HG03064 (cell line): Measurements from ENCODE around the gene GIMAP8.
A peak's percentile ranks its signal among the peaks of the same experiment; 100 is the strongest.
"Not testable (repeated sequence)": the region's sequence is repeated elsewhere in the genome, so short reads cannot be mapped to it uniquely, and the experiment has no call there.

Experiments
- ATAC-seq: cut with Tn5 transposase; IDR thresholded peaks from one replicate; pipeline ENCODE4 v1.9.1; 2021; ENCODE audit warnings: low read depth; ENCODE audit not compliant: unreplicated experiment

GIMAP8 gene

DNA sequence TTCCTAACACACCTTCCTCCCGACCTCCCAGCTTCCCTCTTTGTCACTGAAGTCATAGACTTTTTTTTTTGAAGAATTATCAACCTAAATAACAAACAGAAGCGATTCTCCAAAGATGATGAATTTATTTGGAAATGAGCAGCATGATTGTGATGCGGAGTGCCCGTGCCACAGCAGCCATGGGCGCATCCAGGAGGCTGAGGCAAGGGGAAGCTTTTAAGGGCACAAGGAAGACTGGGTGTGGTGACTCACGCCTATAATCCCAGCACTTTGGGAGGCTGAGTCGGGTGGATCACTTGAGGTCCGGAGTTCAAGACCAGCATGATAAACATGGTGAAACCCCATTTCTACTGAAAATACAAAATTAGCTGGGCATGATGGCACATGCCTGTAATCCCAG lies 16.2 kb upstream of the GIMAP8 start:
- ATAC-seq: no peak

DNA sequence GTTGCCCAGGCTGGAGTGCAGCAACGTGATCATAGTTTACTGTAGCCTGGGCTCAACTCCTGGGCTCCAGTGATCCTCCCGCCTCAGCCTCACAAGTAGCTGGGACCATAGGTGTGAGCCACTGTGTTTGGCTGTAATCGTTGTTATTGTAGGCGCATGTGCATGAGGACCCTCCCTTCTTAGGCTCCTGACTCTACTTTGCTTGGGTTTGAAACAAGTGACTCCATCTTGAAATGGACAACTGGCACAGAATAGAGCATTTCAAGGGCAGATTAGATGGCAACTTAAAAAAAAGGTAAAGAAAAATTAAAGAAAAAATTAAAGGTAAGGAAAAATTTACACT lies 15.4 kb upstream of the GIMAP8 start:
- ATAC-seq: no peak

DNA sequence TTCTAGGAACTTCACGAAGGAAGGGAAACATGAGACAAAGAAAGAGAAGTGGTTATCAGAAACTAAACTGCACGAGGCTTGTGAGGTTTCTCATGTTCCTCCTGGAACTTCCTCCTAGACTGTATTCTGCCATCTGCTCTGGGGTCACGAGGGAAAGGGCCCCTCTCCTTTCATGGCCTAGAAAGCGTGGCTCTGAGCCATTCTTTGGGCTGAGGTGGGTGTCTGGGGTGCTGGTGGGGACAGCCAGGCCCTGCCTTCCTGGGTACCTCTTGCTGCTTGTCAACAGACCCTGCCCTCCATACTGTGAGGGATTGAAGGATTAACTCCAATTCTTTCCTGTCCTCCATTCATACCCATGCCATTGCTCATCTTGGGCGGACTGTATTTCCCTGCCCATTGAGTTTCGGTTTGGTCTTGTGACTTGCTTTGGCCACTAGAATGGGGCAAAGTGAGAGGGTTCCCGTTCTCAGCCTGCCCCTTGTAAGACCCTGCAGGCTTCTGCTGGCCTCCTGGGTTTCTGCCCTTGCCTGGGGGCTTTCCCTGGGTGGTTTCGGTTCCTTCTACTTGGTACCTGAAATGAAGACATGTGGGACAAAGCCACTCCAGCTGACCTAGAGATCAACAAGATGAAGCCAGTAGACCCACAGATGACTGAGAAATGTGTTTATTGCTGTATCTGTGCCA lies 14.9 kb upstream of the GIMAP8 start:
- ATAC-seq: peak; percentile 88

DNA sequence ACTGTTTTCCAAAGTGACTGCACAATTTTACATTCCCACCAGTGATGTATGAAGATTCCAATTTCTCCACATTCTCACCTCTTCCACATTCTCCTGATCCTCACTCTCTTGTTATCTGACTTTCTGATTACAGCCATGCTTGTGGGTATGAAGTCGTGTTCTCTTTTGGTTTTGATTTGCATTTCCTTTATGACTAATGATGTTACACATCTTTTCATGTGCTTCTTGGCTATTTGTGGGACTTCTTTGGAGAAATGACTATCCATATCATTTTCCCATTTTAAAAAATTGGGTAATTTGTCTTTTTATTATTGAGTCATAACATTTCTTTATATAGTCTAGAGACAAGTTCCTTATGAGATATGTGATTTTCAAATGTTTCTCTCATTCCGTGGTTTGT lies 10.5 kb upstream of the GIMAP8 start:
- ATAC-seq: no peak

DNA sequence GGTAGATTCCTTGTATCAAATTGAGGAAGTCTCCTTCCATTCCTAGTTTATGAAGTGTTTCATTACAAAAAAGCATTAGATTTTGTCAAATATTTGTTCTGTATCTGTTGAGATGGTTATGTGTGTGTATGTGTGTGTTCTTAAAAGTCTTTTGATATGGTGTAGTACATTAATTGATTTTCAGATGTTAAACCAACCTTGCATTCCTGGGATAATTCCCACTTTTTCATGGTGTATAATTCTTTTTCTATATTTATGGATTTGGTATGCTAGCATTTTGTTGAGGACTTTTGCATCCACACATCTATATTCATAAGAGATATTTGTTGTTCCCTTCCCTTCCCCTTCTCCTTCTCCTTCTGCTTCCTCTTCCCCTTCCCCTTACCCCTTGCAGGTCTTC lies 8.9 kb upstream of the GIMAP8 start:
- ATAC-seq: no peak

DNA sequence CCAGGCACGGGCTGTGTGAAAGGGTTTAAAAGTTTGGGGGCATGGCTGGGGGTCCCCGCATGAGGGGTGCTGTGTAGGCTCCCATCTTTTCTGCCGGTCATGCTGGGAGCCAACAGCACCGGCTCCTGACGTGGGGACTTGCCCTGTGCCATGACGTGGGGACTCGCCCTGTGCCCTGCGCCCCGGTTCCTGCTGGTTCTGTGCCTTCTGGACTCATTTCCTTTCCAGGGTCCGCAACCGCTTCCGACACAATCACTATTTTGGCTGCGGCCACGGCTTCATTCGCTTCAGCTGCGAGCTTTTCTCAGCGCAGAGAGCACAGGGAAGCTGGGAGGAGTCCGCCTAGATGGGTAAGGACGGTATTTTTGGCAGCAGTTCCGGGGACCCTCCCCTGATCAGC lies 7.6 kb upstream of the GIMAP8 start:
- no peak for ATAC-seq

DNA sequence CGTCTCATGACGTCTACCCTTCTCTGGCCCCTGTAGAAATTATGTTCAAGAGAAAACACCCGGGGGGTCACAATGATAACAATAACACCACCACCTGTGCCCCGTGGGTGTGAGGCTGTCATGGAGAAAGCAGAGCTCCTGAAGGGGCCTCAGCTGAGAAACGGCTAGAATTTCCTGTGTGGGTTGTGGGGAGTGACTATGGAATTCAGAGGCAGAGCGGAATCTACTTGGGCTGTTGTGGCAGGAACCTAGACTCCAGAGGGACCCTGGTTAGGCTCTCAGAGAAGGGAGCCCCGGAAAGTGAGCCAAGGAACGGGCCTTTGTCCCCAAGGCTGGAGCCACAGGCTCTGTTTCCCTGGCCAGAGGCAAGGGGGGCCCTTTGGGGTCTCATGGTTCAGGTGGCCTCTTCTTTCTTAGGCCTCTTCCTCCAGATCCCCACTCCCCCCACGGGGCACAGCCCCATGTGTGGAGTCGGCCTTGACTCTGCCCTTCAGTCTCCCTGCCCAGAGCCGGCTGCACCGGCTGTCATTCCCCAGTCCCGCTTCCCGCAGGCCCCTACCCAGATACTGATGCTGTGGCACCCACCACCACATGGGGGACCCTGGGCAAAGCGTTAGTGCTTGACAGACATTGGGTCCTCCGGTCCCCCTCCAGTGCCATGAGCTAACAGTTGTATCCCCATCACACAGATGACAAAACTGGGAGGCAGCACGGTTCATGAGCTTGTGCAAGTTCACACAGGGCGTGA lies 6.5 kb upstream of the GIMAP8 start:
- no peak for ATAC-seq

DNA sequence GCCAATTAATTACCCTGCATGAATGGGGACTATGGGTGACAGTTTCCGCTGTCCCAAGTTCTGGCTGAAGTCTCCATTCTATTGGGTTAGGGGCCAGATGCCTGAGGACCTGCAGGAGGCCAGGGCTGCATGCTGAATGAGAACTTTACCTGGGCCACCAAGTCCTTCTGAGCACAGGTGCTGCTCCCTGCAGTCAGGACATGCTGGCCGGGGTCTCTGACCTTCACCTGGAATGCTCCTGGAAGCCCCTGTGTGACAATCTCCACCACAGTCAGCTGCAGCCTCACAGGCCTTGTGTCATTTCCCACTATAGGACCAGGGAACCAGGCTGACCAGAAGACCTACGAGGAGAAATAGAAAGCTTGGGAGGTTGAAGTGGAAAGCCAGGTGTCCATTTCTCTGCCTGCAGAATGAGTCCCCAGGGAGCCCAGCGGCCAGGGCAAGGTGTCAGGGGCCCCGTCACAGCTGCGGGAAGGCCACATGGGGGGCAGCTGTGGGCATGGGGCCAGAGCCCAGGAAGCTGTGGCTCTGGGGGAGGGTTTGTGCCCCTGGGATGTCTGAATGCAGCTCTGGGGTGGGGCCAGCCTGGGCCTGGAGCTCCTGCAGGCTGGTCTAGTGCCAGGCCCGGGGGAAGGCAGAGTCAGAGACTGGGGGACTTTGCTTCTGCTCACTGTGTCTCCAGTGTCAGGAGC lies 5.6 kb upstream of the GIMAP8 start:
- ATAC-seq: no peak

DNA sequence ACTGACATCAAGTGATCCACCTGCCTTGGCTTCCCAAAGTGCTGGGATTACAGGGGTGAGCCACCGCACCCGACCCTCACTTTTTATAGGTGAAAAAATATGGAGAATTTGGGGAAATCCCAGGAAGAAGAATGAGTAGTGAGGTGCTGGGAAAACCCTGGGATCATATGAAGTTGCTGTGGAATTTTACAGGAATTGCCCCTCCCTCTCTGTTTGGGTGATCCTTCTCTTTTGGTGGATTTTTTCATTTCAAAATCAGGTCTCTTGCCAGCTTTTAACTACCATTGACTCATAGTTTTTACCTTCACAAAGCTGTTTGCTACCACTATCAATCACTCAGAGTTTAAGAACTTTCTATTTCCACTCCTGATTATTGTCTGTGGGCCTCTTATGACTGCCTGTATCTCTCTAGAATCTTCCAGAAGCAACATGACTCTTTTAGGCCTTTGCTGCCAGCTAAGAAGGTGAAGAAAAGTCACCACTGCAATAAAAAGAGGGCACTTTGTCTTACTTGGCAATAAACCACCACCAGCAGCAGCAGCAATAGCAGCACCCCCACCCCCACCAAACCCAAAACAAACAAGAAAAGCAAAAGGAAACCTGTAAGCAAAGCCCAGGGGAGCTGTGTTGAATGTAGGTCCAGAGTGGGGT lies 4.0 kb upstream of the GIMAP8 start:
- no peak for ATAC-seq

DNA sequence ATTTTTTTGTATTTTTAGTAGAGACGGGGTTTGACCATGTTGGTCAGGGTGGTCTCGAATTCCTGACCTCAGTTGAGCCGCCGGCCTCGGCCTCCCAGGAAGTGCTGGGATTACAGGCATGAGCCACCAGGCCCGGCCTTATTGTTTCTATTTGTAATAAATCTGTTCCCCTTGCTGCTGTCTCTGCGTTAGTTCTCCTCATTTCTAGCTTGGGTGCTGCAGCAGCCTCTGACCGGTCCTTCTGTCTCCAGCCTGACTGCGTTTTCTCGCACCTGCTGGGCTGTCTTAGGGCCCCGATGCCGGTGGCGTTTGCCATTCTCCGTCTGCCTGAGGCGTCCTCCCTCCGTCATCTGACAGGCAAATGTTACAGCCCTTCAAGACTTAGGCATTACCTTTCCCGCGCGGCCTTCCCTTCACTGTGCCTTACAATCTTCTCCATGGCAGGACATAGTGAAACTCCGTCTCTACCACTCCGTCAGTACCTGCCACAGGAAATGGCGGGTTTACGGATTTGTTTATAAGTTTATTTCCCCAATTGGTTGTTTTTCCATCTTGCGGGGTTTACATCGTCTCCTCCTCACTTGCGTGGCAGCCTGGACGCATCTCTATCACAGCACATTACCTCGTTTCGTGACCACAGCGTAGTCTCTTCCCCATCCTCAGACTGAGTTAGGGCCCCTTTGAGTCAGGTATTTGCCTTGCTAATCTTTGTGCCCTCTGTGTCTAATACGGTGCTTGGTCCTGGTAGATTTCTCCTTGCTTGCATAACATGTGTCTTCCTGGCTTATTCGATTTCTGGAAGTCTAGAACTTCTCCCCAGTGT lies 2.3 kb upstream of the GIMAP8 start:
- ATAC-seq: no peak

DNA sequence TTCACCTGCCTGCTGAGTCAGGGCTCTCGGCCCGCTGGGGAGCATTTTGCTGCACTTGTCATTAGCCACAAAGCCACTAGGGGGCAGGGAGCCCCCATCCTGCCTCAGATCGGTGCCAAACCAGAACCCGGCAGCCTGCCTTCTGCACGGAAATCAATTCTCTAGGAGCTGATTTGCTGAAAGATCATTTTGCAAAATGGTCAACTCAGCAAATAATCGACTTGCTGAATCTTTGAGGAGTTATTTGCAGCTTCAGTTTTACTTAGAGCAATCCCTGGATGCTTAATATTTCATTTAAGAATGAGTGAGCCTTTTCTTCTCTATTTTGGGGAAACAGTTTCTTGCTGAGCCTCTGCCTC lies 1.7 kb upstream of the GIMAP8 start:
- peak; percentile 43 for ATAC-seq

DNA sequence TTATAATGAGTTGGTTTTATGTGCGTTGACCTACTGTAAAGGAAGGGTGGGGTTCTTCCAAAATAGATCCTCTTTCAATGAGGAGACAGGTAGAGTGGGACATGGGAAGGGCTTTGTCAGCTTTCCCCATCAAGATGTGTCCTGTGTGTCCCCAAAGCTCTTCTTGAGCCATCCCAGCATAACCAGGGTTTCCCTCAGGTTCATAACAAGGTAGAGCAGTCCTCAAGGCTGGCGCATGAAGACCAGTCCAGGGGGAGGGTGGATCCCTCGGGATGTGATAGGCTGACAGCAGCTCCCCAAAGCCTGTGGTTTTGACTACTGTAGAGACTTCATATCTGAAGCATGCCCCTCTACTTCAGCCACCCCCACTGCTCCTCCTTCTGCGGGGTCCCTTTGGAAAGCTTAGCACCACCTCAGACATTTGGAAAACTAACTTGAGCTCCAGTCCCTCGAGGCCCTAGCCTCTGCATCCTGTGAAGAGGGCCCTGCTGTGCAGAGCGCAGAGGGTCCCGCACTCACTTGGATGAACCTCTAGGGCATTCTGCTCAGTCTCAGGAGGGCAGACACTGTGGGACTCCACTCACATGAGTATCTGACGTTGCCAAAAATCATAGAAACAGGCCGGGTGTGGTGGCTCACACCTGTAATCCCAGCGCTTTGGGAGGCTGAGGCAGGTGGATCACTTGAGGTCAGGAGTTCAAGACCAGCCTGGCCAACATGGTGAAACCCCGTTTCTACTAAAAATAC lies 1.1 kb upstream of the GIMAP8 start:
- no peak for ATAC-seq

DNA sequence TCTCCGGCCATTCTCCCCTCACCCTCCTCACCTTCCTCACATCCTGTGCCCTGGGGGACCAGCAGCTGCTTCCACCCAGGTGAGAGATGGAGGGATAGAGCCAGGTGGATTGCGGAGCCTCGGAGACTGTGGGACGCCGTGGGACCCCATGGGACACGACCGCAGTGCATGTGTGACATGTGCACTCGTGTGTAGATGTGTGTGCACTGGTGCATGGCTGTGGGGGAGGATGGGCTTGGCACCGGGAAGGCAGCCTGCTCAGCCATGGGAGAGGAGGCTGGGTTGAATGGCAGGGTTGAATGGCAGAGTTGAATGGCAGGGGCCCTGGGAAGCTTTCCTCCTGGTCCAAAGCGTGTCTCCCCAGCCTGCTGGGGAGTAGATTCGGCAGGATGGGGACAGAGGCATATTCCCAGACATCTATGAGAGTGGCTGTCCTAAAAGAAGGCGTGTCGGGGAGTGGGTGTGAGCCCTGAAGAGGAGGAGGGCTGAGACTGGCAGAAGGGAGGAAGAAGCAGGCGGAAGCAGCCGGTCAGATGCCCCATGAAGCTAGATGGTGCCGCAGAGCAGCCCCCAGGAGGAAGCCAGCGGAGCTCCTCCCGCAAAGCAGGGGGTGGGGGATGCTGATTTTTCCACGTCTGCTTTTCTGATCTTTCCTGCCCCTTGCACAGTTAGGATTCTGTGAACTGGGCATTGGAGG lies 815 bp downstream of the GIMAP8 start:
- no peak for ATAC-seq

DNA sequence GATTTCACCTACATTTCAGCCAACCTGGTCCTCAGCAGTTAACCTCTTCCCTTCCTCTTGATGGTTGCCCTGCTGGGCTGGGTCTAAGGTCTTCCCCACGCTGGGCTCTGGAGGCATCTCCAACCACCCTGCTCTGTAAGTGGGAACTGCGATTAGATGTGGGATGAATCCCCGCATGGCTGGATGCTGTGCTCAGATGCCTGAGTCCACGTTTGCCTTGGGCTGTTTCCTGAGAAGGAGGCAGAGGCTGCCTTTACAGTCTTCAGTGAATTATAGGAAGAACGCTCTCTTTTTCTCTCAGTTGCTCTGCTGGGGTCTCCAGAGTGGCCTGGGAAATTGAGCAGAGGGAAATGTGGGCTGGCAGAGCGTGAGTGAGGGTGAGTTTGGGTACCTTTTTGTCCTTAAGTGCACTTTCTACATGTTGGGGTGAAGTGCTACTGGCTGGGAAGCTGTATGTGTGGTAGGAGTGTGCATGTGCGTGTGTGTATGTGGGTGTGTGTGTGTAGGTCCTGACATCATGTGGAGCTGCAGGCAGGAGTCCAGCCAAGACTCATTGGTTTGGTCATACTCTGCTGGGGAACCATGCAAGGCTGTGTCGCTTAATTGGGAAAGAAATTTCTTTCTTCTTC lies 1.5 kb downstream of the GIMAP8 start:
- ATAC-seq: no peak

DNA sequence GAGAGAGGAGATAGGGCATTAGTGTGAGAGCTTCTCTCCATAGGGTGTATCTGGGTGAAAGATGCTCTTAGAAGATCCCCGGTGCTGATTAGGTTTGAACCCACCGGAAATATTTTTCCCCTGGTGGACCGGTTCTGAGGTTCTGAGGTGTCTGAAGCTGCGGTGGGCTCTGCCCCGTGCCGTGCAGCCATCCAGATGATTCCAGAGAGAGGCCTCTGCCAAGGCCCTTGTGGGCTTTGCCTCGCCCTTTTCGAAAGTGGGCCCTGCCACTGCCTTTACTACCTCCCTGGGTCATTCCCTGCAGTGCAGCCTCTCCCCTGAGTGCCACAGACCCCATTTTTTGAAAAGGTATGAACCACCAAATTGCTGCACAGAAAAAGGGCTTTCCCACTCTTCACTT lies 2.8 kb downstream of the GIMAP8 start:
- ATAC-seq: no peak

DNA sequence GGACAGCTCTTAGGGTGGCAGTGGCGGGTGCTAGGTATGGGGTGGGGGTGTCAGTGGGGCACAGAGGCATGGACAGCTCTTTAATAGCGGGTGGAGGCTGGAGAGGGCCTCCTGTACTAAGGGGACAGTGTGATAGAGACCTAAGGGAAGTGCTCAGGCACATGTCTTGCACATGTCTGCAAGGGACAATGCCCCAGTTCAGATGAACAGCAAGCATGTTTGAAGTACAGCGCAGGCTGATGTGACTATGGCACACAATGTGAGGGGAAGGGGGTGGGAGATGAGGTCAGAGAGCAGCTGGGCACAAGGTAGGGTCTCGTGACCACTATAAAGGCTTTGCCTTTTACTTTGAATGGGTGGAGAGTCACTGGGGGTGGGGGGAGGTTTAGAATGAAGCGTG lies 3.5 kb downstream of the GIMAP8 start:
- ATAC-seq: no peak

DNA sequence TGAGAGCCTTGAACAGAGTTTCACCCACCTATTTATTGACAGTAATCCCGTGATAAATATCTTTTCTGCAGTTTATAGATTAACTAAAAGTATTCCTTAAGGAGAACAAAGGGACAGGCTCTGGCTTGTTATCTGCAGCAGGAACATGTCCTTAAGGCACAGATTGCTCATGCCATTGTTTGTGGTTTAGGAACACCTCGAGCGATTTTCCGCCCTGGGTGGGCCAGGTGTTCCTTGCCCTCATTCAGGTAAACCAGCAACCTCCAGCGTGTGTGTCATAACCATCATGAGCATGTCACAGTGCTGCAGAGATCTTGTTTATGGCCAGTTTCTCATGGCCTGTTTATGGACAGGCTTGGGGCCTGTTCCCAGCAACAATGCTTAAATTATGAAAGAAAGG lies 6.6 kb downstream of the GIMAP8 start:
- ATAC-seq: not testable (repeated sequence)

DNA sequence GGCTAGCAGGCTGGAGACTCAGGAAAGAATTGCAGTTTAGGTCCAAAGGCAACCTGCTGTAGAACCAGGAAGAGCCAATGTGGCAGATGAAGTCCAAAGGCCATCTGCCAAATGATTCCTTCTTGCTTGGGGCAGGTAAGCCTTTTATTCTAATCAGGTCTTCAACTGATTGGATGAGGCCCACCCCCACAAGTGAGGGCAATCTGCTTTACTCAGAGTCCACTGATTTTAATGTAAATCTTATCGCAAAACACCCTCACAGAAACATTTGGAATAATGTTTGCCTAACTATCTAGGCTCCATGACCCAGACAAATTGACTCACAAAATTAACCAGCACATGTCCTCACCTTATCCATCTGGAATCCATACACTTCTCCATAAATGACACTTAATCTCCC lies 7.8 kb downstream of the GIMAP8 start:
- ATAC-seq: no peak

DNA sequence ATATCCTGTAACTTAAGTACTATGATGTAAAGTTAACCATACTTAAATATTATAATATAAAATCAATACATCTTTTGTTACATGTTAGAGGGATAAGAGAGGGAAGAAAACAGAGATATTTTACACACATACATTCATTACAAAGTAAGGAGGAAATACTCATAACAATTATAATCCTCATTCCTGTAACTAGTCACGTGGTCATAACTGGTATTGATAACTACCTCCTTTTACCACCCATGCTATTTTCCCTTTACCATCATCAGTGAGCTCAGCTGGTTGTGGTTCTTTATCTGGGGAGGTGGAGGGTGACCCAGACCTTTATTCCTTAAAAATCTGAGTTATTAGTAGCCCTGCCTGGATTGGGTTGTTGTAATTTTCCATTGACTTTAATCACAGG lies 8.3 kb downstream of the GIMAP8 start:
- ATAC-seq: no peak
